Bronchial smooth muscle cell (primary cell): Measurements from ENCODE around the gene PRKD3. TPM values are rescaled to one million over a fixed set of nuclear protein-coding genes. Genes with fewer than 3 reads are reported as not detected.

Experiments
- total RNA-seq: library from RNA; depleted of rRNA; stranded (reverse); fragments of >200 nt; gene quantifications from 2 replicates; pipeline ENCODE4 v1.2.1, GENCODE V29; 2014

Gene PRKD3
- total RNA-seq: 44.3 and 46.2 TPM in 2 replicates

DNA sequence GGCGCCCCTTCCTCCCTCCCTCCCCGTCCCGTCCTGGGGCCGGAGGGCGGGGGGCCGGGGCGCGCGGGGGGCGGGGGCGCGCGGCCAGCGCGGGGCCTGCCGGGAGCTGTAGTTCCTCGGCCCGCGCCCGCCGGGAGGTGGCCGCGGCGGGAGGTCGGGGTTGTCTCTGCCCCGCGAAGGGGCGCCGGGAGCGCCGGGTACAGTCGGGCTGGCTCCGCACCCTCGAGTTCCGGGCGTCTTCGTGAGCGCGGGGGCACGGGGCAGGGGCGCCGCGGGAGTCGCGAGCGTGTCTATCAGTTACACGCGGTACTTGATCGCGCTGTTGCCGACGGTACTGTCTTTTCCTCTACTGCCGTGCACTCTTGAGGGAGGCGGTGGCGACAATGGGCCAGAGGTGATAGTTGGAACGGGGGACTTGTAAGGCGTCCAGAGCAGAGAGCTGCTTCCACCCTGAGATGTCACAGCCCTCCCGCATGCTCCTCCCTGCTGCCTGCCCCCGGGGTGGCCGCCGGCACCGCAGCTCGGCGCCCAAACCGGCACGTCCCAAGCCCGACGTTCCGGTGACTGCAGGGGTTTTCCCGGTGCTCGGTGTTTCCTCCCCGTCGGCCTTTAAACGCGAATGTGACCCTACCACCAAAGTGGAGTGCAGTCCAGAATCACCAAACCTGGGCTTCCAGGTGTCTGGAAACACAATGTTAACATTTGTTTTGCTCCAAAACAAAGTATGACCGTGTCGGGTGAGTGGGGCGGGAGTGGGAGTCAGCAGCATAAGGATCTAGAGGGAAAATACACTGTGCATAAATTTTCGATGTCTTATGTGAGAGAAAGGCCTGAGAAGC, at the start of gene PRKD3:
PRKD3 (minus strand) TSS at position 48 of the 839 bp plus-strand sequence. CDS start 8,309 bp downstream, outside the sequence.

DNA sequence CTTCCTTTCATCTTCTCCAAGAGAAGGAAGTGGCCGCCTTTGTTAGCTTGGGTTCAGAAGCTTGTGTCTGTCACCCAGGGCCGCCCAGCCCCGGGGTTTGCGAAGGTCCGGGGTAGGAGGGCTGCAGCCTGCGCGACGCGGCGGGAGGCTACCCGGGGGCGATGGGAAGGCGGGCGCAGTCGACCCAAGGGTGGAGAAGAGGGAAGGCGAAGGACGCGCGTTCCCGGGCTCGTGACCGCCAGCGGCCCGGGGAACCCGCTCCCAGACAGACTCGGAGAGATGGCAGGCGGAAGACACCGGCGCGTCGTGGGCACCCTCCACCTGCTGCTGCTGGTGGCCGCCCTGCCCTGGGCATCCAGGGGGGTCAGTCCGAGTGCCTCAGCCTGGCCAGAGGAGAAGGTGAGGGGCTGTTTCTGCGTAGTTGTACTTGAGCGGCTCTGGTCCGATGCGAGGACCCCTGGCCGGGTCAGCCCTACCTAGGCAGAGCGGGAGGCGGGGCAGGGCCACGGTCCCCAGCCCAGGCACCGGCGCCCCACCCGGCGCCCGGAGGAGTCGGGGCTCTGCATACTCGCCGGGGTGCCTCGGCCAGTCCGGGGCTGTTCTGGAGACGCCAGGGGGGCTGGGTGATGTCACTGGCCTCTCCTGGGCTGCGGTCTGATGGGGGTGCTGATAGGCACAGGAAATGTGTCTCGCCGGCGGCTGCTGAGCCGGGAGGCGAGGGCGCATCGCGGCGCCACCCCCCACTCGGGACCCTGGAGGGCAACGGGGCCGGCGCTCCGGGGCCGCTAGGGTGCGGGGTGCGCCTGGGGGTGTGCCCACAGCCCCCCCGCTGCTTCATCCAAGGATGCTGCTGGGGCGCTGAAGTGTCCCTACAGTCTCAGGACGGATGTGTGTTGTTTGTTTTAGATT, 20.1 kb upstream of the PRKD3 start, which contains the start of gene QPCT:
QPCT (plus strand) TSS at position 178 of the 909 bp plus-strand sequence; CDS start at position 280, 102 bp downstream.

Other genes with a start within 250 kb of the PRKD3 start
- gene HEATR5B, start 240.5 kb downstream of the PRKD3 start, total RNA-seq: 13.8 and 13.9 TPM in 2 replicates
- 3.2 and 3.7 TPM in 2 replicates for gene GPATCH11, start 240.3 kb downstream of the PRKD3 start, total RNA-seq
- gene EIF2AK2, start 167.9 kb downstream of the PRKD3 start, total RNA-seq: 13.4 and 21.9 TPM in 2 replicates
- not detected in 2 replicates for gene SULT6B1, start 136.2 kb downstream of the PRKD3 start, total RNA-seq
- 6.5 and 15.4 TPM in 2 replicates for gene CEBPZOS, start 128.3 kb downstream of the PRKD3 start, total RNA-seq
- 41.5 and 54.3 TPM in 2 replicates for gene CEBPZ, start 93.2 kb downstream of the PRKD3 start, total RNA-seq
- gene NDUFAF7, start 93.2 kb downstream of the PRKD3 start, total RNA-seq: 14.0 and 15.9 TPM in 2 replicates
- 1.9 and 8.8 TPM in 2 replicates for gene QPCT, start 19.8 kb upstream of the PRKD3 start, total RNA-seq